ENCODE results near the gene COX14.
A peak's percentile ranks its signal among the peaks of the same experiment; 100 is the strongest.
"Not testable (repeated sequence)": the region's sequence is repeated elsewhere in the genome, so short reads cannot be mapped to it uniquely, and the experiment has no call there.

COX14 gene

GRCh38 chr12:50111693-50112455 lies at the start of gene COX14:
Gene COX14, plus strand, starts transcription at chr12:50112236. Its CDS starts 7,808 bp downstream, at chr12:50120044.
- peak; percentile 100 for DNase-seq

- DNase-seq = no peak
These were observed 49.1 kb upstream of the COX14 start for GRCh38 chr12:50062728-50063460.

GRCh38 chr12:50065726-50066310 lies 46.2 kb upstream of the COX14 start:
- peak; percentile 58 for DNase-seq

- DNase-seq = peak; percentile 95
These were observed 45.6 kb upstream of the COX14 start for GRCh38 chr12:50066402-50066801.

- no peak for DNase-seq
These were observed 43.0 kb upstream of the COX14 start for GRCh38 chr12:50069069-50069468.

- no peak for DNase-seq
These were observed 42.5 kb upstream of the COX14 start for GRCh38 chr12:50069539-50069938.

- DNase-seq = peak; percentile 70
These were observed 41.5 kb upstream of the COX14 start for GRCh38 chr12:50070314-50071060.

GRCh38 chr12:50072198-50072907 lies 39.7 kb upstream of the COX14 start:
- DNase-seq = no peak

GRCh38 chr12:50073206-50073605 lies 38.8 kb upstream of the COX14 start:
- no peak for DNase-seq

- no peak for DNase-seq
These were observed 38.3 kb upstream of the COX14 start for GRCh38 chr12:50073712-50074111.

- peak; percentile 75 for DNase-seq
These were observed 36.9 kb upstream of the COX14 start for GRCh38 chr12:50074936-50075807.

GRCh38 chr12:50075808-50076170 lies 36.2 kb upstream of the COX14 start:
- no peak for DNase-seq

GRCh38 chr12:50077099-50077498 lies 34.9 kb upstream of the COX14 start:
- no peak for DNase-seq

GRCh38 chr12:50078281-50078680 lies 33.8 kb upstream of the COX14 start:
- no peak for DNase-seq

- DNase-seq = no peak
These were observed 32.3 kb upstream of the COX14 start for GRCh38 chr12:50079771-50080170.

- no peak for DNase-seq
These were observed 30.8 kb upstream of the COX14 start for GRCh38 chr12:50081096-50081808.

GRCh38 chr12:50082644-50083043 lies 29.4 kb upstream of the COX14 start:
- no peak for DNase-seq

- no peak for DNase-seq
These were observed 28.7 kb upstream of the COX14 start for GRCh38 chr12:50083301-50083700.

- DNase-seq = not testable (repeated sequence)
These were observed 27.6 kb upstream of the COX14 start for GRCh38 chr12:50084409-50084774.

- peak; percentile 92 for DNase-seq
These were observed 27.0 kb upstream of the COX14 start, which contains the start of gene SMARCD1 for GRCh38 chr12:50084775-50085614. Gene SMARCD1, plus strand, starts transcription at chr12:50085342. Its CDS starts 28 bp downstream, at chr12:50085370.

Measured in HCEC 1CT (cell line).